HCT116 (cell line): ENCODE results near the gene GBF1. TPM values are rescaled to one million over a fixed set of nuclear protein-coding genes. Genes with fewer than 3 reads are reported as not detected.

Experiments
- ATAC-seq: fragments of 200-7000 bp; cut with Tn5 transposase; 2 replicates; pipeline ENCODE4 v1.9.1; 2020; ENCODE audit warnings: mild to moderate bottlenecking, moderate library complexity
- BruUV-seq: library from RNA; stranded (reverse); fragments of 400-500 nt; replicated peaks from 2 replicates; lab custom pipeline; 2021; lab: Mats Ljungman, UMichigan
- CTCF ChIA-PET: fragments of 300-600 bp; sonication (Branson Sonifier 250); formaldehyde crosslinking; loops from one replicate; lab custom pipeline; 2021; ENCODE audit warnings: antibody characterized with exemption; lab: Charles Lee
- POLR2A ChIA-PET: fragments of 300-600, 350-600 bp; sonication (Branson Sonifier 250); formaldehyde crosslinking; loops from one replicate; lab custom pipeline; 2021; ENCODE audit warnings: antibody characterized with exemption; lab: Charles Lee
- RAD21 ChIA-PET, 2 experiments: fragments of 300-600 bp; sonication (Branson Sonifier 250); formaldehyde crosslinking; loops; one replicate each; lab custom pipeline; 2023; ENCODE audit warnings: low total read pairs in 2 of 2; ENCODE audit not compliant: uncharacterized antibody in 2 of 2, unreplicated experiment in 2 of 2, low non-redundant PET in 1 of 2; lab: Charles Lee
- DNase-seq: peaks from one replicate; pipeline ENCODE4 v3.0.0-alpha.2; 2010; ENCODE audit warnings: low read depth, low spot score
- H2AFZ ChIP-seq: fragments of 200-600 bp; shearing (Covaris generic), sonication (generic); 2 replicates; pipeline ENCODE4 v1.6.1; 2017; ENCODE audit warnings: low read depth, mixed run types, mixed read lengths, antibody characterized with exemption, low read length; ENCODE audit not compliant: poor library complexity, severe bottlenecking
- H3K27ac ChIP-seq: 2 replicates; pipeline ENCODE4 v1.5.1; 2012; ENCODE audit warnings: low read depth, low read length
- H3K27me3 ChIP-seq: fragments of 200-600 bp; sonication (generic); 2 replicates; pipeline ENCODE4 v1.6.1; 2016; ENCODE audit warnings: mixed run types, low read length, mixed read lengths; ENCODE audit not compliant: insufficient read depth
- H3K36me3 ChIP-seq, 2 experiments: fragments of 200-500 bp in 1 of 2; fragments of 200-600 bp in 1 of 2; sonication (Bioruptor generic) in 1 of 2; sonication (generic) in 1 of 2; 2 replicates each; pipeline versions ENCODE4 v1.5.1 to v1.6.1; 2014 to 2016; ENCODE audit warnings: low read length in 2 of 2, inconsistent platforms in 1 of 2, mixed read lengths in 1 of 2, mixed run types in 1 of 2; ENCODE audit not compliant: insufficient read depth in 2 of 2, control insufficient read depth in 1 of 2
- H3K4me1 ChIP-seq, 2 experiments: fragments of 200-600 bp in 1 of 2; sonication (generic) in 1 of 2; 2 replicates each; pipeline versions ENCODE4 v1.5.1 to v1.6.1; 2012 to 2017; ENCODE audit warnings: low read length in 2 of 2, inconsistent platforms in 1 of 2, mild to moderate bottlenecking in 1 of 2, mixed read lengths in 1 of 2, mixed run types in 1 of 2, moderate library complexity in 1 of 2; ENCODE audit not compliant: insufficient read depth in 2 of 2, control insufficient read depth in 1 of 2
- H3K4me2 ChIP-seq: fragments of 200-600 bp; sonication (generic); 2 replicates; pipeline ENCODE4 v1.6.1; 2017; ENCODE audit warnings: mixed run types, low read length, mixed read lengths
- H3K4me3 ChIP-seq, 2 experiments: fragments of 200-600 bp in 1 of 2; sonication (generic) in 1 of 2; replicated peaks in 1 of 2; 2 replicates each; pipeline ENCODE4 v1.5.1; 2011 to 2016; ENCODE audit warnings: low read length in 2 of 2, control low read depth in 1 of 2, low read depth in 1 of 2, mild to moderate bottlenecking in 1 of 2, mixed read lengths in 1 of 2, mixed run types in 1 of 2
- H3K79me2 ChIP-seq: fragments of 200-600 bp; sonication (generic); 2 replicates; pipeline ENCODE4 v1.6.1; 2017; ENCODE audit warnings: mild to moderate bottlenecking, mixed run types, low read length, moderate library complexity, mixed read lengths; ENCODE audit not compliant: insufficient read depth
- H3K9ac ChIP-seq: fragments of 200-600 bp; sonication (generic); 2 replicates; pipeline ENCODE4 v1.6.1; 2016; ENCODE audit warnings: low read length, mixed read lengths
- H3K9me2 ChIP-seq: fragments of 200-600 bp; sonication (generic), shearing (Covaris generic); 2 replicates; pipeline ENCODE4 v1.6.1; 2017; ENCODE audit warnings: mixed run types, mild to moderate bottlenecking, moderate library complexity; ENCODE audit not compliant: insufficient read depth
- H3K9me3 ChIP-seq, 2 experiments: fragments of 200-500 bp in 1 of 2; fragments of 200-600 bp in 1 of 2; sonication (Bioruptor generic) in 1 of 2; sonication (generic) in 1 of 2; 2 replicates each; pipeline ENCODE4 v1.6.1; 2014 to 2017; ENCODE audit warnings: low read length in 2 of 2, mixed read lengths in 2 of 2, inconsistent platforms in 1 of 2, low read depth in 1 of 2, mild to moderate bottlenecking in 1 of 2, mixed run types in 1 of 2, moderate library complexity in 1 of 2; ENCODE audit not compliant: control insufficient read depth in 1 of 2, insufficient read depth in 1 of 2
- H4K20me1 ChIP-seq: fragments of 200-600 bp; sonication (generic), shearing (Covaris generic); 2 replicates; pipeline ENCODE4 v1.6.1; 2017; ENCODE audit warnings: mixed run types, mild to moderate bottlenecking, moderate library complexity; ENCODE audit not compliant: insufficient read depth
- CBX3 ChIP-seq: IDR thresholded peaks from 2 replicates; pipeline ENCODE4 v1.6.1; 2012; ENCODE audit warnings: low read depth
- EGR1 ChIP-seq: IDR thresholded peaks from 2 replicates; pipeline ENCODE4 v1.6.1; 2012; ENCODE audit warnings: low read depth
- ELF1 ChIP-seq: IDR thresholded peaks from 2 replicates; pipeline ENCODE4 v1.6.1; 2012; ENCODE audit warnings: low read depth, borderline replicate concordance
- RAD21 ChIP-seq: IDR thresholded peaks from 2 replicates; pipeline ENCODE4 v1.6.1; 2012; ENCODE audit warnings: low read depth, mild to moderate bottlenecking
- SIN3A ChIP-seq: IDR thresholded peaks from 2 replicates; pipeline ENCODE4 v1.6.1; 2012; ENCODE audit warnings: low read depth
- YY1 ChIP-seq: IDR thresholded peaks from 2 replicates; pipeline ENCODE4 v1.6.1; 2011; ENCODE audit warnings: low read length, low read depth, moderate library complexity, mild to moderate bottlenecking; ENCODE audit not compliant: insufficient replicate concordance; ENCODE audit errors: extremely low read depth
- ZNF274 ChIP-seq: fragments of 200-500 bp; sonication (Bioruptor generic); IDR thresholded peaks from 2 replicates; pipeline ENCODE4 v1.6.1; 2014; ENCODE audit warnings: mild to moderate bottlenecking, low read depth, low read length, inconsistent platforms
- intact Hi-C: fragments of 100-400 bp; cut with micrococcal nuclease; formaldehyde crosslinking; loops from 2 replicates; pipeline ENCODE4 v1.10.0; 2022
- total RNA-seq: library from RNA; stranded (reverse); gene quantifications from one replicate; pipeline ENCODE4 v1.2.1, GENCODE V29; 2021; ENCODE audit not compliant: unreplicated experiment
- TF ChIP-seq, protein P1 (sequence below), 3 experiments: fragments of 200-600 bp in 1 of 3; sonication (generic) in 1 of 3; IDR thresholded peaks in 2 of 3; conservative IDR thresholded peaks in 1 of 3; 2 replicates each; pipeline ENCODE4 v1.5.1; 2012 to 2017; ENCODE audit warnings: low read depth in 2 of 3, low read length in 2 of 3, antibody characterized with exemption in 1 of 3, borderline replicate concordance in 1 of 3, control low read depth in 1 of 3, mild to moderate bottlenecking in 1 of 3, mixed read lengths in 1 of 3, mixed run types in 1 of 3, moderate library complexity in 1 of 3; ENCODE audit not compliant: insufficient read depth in 1 of 3
- TF ChIP-seq, protein P2 (sequence below): IDR thresholded peaks from 2 replicates; pipeline ENCODE4 v1.6.1; 2012

Gene GBF1
- total RNA-seq, 1 experiment from 2014 or later, result 58.9 TPM

DNA sequence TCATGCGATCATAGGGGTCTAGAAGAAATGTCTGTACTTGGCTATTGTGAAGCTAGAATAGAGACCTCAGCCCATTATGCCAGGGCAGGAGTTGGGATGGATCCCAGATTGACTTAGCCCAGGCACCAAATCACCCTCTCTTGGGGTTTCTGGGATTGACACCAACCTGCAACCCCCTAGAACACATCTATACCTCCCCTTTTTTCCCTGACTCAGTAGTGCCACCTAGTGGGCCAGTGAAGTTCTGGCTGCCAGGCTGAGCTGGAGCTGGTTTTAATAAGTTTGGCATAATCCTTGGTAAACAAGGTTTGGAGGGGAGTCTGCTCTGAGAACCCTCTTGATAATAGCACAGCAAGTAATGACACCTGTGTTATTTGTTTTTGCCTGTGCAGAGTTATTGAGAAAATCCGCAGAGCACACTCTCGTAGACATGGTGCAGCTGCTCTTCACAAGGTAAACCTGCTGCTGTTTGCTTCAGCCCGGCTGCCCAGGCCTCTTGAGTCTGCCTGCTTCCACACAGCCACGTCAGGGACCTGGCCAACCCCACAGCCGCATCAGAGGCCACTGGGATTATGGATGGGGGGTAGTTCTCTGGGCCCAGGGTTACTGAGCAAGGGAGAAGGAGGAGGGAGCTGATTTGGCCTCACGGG lies 106.9 kb downstream of the GBF1 start:
- Histone ChIP-seq H3K27me3 (no peaks in the 10 kb centered on the region), H2AFZ (no peak overlapping the region), H3K4me1 (peaks cover 0 to 4% of the 10 kb centered on the region in 2 experiments; a peak in 2 of 4 replicates), H3K9ac (no peak overlapping the region)
- ATAC-seq (peak; percentile 81), DNase-seq (peak; percentile 53)
- TF ChIP-seq RAD21 (peak; percentile 87), ELF1 (no peak), CBX3 (no peak), EGR1 (no peak), ZNF274 (no peak), SIN3A (no peak), YY1 (peak; percentile 45)
- TF ChIP-seq, protein P1, sequence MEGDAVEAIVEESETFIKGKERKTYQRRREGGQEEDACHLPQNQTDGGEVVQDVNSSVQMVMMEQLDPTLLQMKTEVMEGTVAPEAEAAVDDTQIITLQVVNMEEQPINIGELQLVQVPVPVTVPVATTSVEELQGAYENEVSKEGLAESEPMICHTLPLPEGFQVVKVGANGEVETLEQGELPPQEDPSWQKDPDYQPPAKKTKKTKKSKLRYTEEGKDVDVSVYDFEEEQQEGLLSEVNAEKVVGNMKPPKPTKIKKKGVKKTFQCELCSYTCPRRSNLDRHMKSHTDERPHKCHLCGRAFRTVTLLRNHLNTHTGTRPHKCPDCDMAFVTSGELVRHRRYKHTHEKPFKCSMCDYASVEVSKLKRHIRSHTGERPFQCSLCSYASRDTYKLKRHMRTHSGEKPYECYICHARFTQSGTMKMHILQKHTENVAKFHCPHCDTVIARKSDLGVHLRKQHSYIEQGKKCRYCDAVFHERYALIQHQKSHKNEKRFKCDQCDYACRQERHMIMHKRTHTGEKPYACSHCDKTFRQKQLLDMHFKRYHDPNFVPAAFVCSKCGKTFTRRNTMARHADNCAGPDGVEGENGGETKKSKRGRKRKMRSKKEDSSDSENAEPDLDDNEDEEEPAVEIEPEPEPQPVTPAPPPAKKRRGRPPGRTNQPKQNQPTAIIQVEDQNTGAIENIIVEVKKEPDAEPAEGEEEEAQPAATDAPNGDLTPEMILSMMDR (IDR thresholded peaks at IDR 0.05 in 2 of 3, conservative IDR thresholded peaks at IDR 0.05 in 1 of 3; ENCODE audit: borderline replicate concordance in 1 of 3, insufficient read depth in 1 of 3, low read depth in 2 of 3, low read length in 2 of 3), result peak; percentile 93 to 100 (median 100)
- TF ChIP-seq, protein P2, sequence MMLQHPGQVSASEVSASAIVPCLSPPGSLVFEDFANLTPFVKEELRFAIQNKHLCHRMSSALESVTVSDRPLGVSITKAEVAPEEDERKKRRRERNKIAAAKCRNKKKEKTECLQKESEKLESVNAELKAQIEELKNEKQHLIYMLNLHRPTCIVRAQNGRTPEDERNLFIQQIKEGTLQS, result no peak
- TF ChIP-seq, all 23 proteins: peak for 3
- H3K9me2 ChIP-seq, result no peaks in the 10 kb centered on the region
- BruUV-seq, result no TSS peak
- intact Hi-C loops, result loop anchor here (1.0 kb wide), 2 partner anchors 122 to 183 kb away; no protein-coding TSS in a partner anchor
- RAD21 ChIA-PET, result interaction anchor here (0.7 to 6.6 kb wide), 7 partner anchors 47 to 384 kb away, joined by 3 to 57 read pairs (median 3); no protein-coding TSS in a partner anchor
- H3K36me3 ChIP-seq, result peaks cover 15 to 25% of the 10 kb centered on the region in 2 experiments
- no peaks in the 10 kb centered on the region for H4K20me1 ChIP-seq
- no peaks in the 10 kb centered on the region for H3K9me3 ChIP-seq
- peaks cover 5% of the 10 kb centered on the region; the same call in 1 of the 2 replicates for H3K79me2 ChIP-seq
- no peak overlapping the region for H3K27ac ChIP-seq
- POLR2A ChIA-PET, result interaction anchor here (0.6 to 3.9 kb wide), 3 partner anchors 16 to 209 kb away, joined by 3 to 28 read pairs (median 3); no protein-coding TSS in a partner anchor
- no peak overlapping the region for H3K4me2 ChIP-seq
- no peak overlapping the region for H3K4me3 ChIP-seq
- CTCF ChIA-PET, result interaction anchor here (0.6 to 15.1 kb wide), 28 partner anchors 9 to 1138 kb away, joined by 3 to 625 read pairs (median 5); partner anchors contain the start of genes ELOVL3, FBXL15, GBF1 and NFKB2
